SK-N-SH (cell line): Measurements from ENCODE around the gene INSYN2B. TPM values are rescaled to one million over a fixed set of nuclear protein-coding genes. Genes with fewer than 3 reads are reported as not detected.

Source experiments
- CTCF ChIA-PET: fragments of 300-600, 350-600 bp; formaldehyde crosslinking; extraction: SDS; loops from one replicate; lab custom pipeline; 2021; lab: Yijun Ruan, JAX
- POLR2A ChIA-PET: fragments of 350-600 bp; sonication (Branson Sonifier 250); formaldehyde crosslinking; extraction: SDS; loops from one replicate; lab custom pipeline; 2020; ENCODE audit warnings: antibody characterized with exemption, inconsistent platforms; lab: Yijun Ruan, JAX
- DNase-seq: peaks from one replicate; pipeline ENCODE4 v3.0.0; 2012
- H2AFZ ChIP-seq: fragments of 200-600 bp; sonication (generic); 2 replicates; pipeline ENCODE4 v1.8.1; 2016; ENCODE audit warnings: antibody characterized with exemption, mild to moderate bottlenecking, low read depth
- H3F3A ChIP-seq: fragments of 200-600 bp; sonication (generic); replicated peaks from 2 replicates; pipeline ENCODE3; 2016; ENCODE audit warnings: antibody characterized with exemption, mild to moderate bottlenecking; ENCODE audit not compliant: insufficient read depth
- H3K27ac ChIP-seq, 2 experiments: fragments of 200-500 bp in 1 of 2; fragments of 200-600 bp in 1 of 2; sonication (Bioruptor generic) in 1 of 2; sonication (generic), shearing (Covaris generic) in 1 of 2; 2 replicates each; pipeline versions ENCODE4 v1.5.1 to v1.6.1; 2014 to 2016; ENCODE audit warnings: low read depth in 2 of 2, inconsistent platforms in 1 of 2, low read length in 1 of 2, mild to moderate bottlenecking in 1 of 2, mixed read lengths in 1 of 2
- H3K27me3 ChIP-seq: fragments of 200-600 bp; sonication (generic), shearing (Covaris generic); 2 replicates; pipeline ENCODE4 v1.6.1; 2016; ENCODE audit warnings: mixed run types; ENCODE audit not compliant: insufficient read depth
- H3K36me3 ChIP-seq, 2 experiments: fragments of 200-500 bp in 1 of 2; fragments of 200-600 bp in 1 of 2; sonication (Bioruptor generic) in 1 of 2; sonication (generic) in 1 of 2; replicated peaks in 1 of 2; 2 replicates each; pipeline versions ENCODE3 to v1.5.1; 2014 to 2016; ENCODE audit warnings: low read length in 1 of 2, mild to moderate bottlenecking in 1 of 2; ENCODE audit not compliant: insufficient read depth in 2 of 2, control insufficient read depth in 1 of 2
- H3K4me1 ChIP-seq, 2 experiments: fragments of 200-500 bp in 1 of 2; fragments of 200-600 bp in 1 of 2; sonication (Bioruptor generic) in 1 of 2; sonication (generic), shearing (Covaris generic) in 1 of 2; 2 replicates each; pipeline versions ENCODE4 v1.5.1 to v1.6.1; 2014 to 2016; ENCODE audit warnings: low read depth in 1 of 2, low read length in 1 of 2, mixed run types in 1 of 2; ENCODE audit not compliant: insufficient read depth in 2 of 2, control insufficient read depth in 1 of 2
- H3K4me2 ChIP-seq: fragments of 200-600 bp; sonication (generic), shearing (Covaris generic); 2 replicates; pipeline ENCODE4 v1.6.1; 2017; ENCODE audit warnings: mixed run types
- H3K4me3 ChIP-seq, 2 experiments: fragments of 200-500 bp in 1 of 2; fragments of 200-600 bp in 1 of 2; sonication (Bioruptor generic) in 1 of 2; sonication (generic), shearing (Covaris generic) in 1 of 2; 2 replicates each; pipeline versions ENCODE4 v1.5.1 to v1.8.1; 2014 to 2016; ENCODE audit warnings: low read depth in 2 of 2, inconsistent platforms in 1 of 2, low read length in 1 of 2, mild to moderate bottlenecking in 1 of 2, mixed read lengths in 1 of 2, moderate library complexity in 1 of 2
- H3K79me2 ChIP-seq: fragments of 200-600 bp; sonication (generic); 2 replicates; pipeline ENCODE4 v1.8.1; 2017; ENCODE audit warnings: mild to moderate bottlenecking; ENCODE audit not compliant: insufficient read depth
- H3K9ac ChIP-seq: fragments of 200-600 bp; sonication (generic); 2 replicates; pipeline ENCODE4 v1.6.1; 2017; ENCODE audit warnings: mixed run types
- H3K9me2 ChIP-seq: fragments of 200-600 bp; sonication (generic); 2 replicates; pipeline ENCODE4 v1.6.1; 2017; ENCODE audit warnings: mixed run types
- H3K9me3 ChIP-seq: fragments of 200-600 bp; sonication (generic); 2 replicates; pipeline ENCODE4 v1.6.1; 2017; ENCODE audit warnings: mixed run types, mild to moderate bottlenecking, moderate library complexity
- H4K20me1 ChIP-seq: fragments of 200-600 bp; sonication (generic); 2 replicates; pipeline ENCODE4 v1.6.1; 2017; ENCODE audit warnings: mild to moderate bottlenecking, mixed run types; ENCODE audit not compliant: insufficient read depth
- ELF1 ChIP-seq: IDR thresholded peaks from 2 replicates; pipeline ENCODE4 v1.4.0; 2012
- EP300 ChIP-seq, 2 experiments: IDR thresholded peaks; 2 replicates each; pipeline versions ENCODE4 v1.4.0 to v1.6.1; 2012; ENCODE audit warnings: borderline replicate concordance in 1 of 2, low read depth in 1 of 2, low read length in 1 of 2
- JUND ChIP-seq: IDR thresholded peaks from 2 replicates; pipeline ENCODE4 v1.4.0; 2012
- RAD21 ChIP-seq: IDR thresholded peaks from 2 replicates; pipeline ENCODE4 v1.6.1; 2012; ENCODE audit warnings: mild to moderate bottlenecking, low read length
- RFX5 ChIP-seq: IDR thresholded peaks from 2 replicates; pipeline ENCODE4 v1.6.1; 2012; ENCODE audit warnings: mild to moderate bottlenecking, improper control_type of control experiment, low read length
- WGBS: methylation state at CpG from one replicate; pipeline ENCODE4 v1.1.6; 2017; ENCODE audit warnings: low lambda C conversion rate; 5-methylcytosine and 5-hydroxymethylcytosine counted together
- polyA plus RNA-seq, 3 experiments: library from polyadenylated mRNA; depleted of rRNA; stranded (reverse); fragments of >200 nt; gene quantifications; 2 replicates each; pipeline ENCODE4 v1.2.3, GENCODE V29; 2012
- TF ChIP-seq, protein P1 (sequence below): fragments of 150-350 bp; IDR thresholded peaks from 2 replicates; pipeline ENCODE4 v1.6.1; 2017; ENCODE audit warnings: antibody characterized with exemption, low read length, low read depth, borderline replicate concordance
- TF ChIP-seq, protein P2 (sequence below): IDR thresholded peaks from 2 replicates; pipeline ENCODE4; 2012
- TF ChIP-seq, protein P3 (sequence below): IDR thresholded peaks from 2 replicates; pipeline ENCODE4 v1.4.0; 2012; ENCODE audit warnings: low read depth, borderline replicate concordance
- TF ChIP-seq, protein P4 (sequence below): IDR thresholded peaks from 2 replicates; pipeline ENCODE4 v1.4.0; 2012; ENCODE audit warnings: low read depth, borderline replicate concordance
- TF ChIP-seq, protein P5 (sequence below): IDR thresholded peaks from 2 replicates; pipeline ENCODE4 v1.6.1; 2012; ENCODE audit warnings: mild to moderate bottlenecking, low read depth, low read length, moderate library complexity

The INSYN2B gene
- polyA plus RNA-seq, 1 of the 3 experiments (the other 2 are of a cell fraction) = 9.2 TPM

DNA sequence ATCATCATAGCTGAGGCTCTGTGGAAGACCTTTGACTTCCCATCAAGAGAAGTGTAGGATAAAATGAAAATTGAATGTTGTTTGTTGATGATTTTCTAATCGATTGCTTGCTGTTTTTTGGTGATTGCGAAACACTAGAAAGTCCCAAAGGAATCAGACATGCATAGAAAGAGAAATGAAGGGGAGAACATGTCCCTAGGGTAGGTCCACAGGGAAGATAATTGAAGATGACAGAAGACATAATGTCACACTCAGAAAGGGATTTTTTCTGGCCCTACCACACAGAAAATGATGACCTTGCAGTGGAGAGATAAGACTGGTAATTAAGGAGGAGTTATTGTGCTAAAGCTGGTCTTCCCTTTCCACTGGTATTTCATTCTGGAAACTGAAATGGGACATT is 62.8 kb downstream of the INSYN2B start:
- Histone ChIP-seq H3K36me3 (peaks cover 0 to 7% of the 10 kb centered on the region in 2 experiments), H3K9me2 (no peaks in the 10 kb centered on the region), H3K9me3 (no peaks in the 10 kb centered on the region), H3K9ac (no peak overlapping the region), H3K4me2 (no peak overlapping the region), H3K79me2 (peaks cover 39% of the 10 kb centered on the region), H3K27ac (no peak overlapping the region), H4K20me1 (no peaks in the 10 kb centered on the region), H3K4me1 (peaks cover 0 to 11% of the 10 kb centered on the region in 2 experiments; a peak in 3 of 4 replicates), H2AFZ (no peak overlapping the region), H3K27me3 (no peaks in the 10 kb centered on the region), H3K4me3 (no peak overlapping the region), H3F3A (no peaks in the 10 kb centered on the region)
- POLR2A ChIA-PET = no interaction called here
- TF ChIP-seq, protein P1, sequence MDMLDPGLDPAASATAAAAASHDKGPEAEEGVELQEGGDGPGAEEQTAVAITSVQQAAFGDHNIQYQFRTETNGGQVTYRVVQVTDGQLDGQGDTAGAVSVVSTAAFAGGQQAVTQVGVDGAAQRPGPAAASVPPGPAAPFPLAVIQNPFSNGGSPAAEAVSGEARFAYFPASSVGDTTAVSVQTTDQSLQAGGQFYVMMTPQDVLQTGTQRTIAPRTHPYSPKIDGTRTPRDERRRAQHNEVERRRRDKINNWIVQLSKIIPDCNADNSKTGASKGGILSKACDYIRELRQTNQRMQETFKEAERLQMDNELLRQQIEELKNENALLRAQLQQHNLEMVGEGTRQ = no peak
- TF ChIP-seq, protein P2, sequence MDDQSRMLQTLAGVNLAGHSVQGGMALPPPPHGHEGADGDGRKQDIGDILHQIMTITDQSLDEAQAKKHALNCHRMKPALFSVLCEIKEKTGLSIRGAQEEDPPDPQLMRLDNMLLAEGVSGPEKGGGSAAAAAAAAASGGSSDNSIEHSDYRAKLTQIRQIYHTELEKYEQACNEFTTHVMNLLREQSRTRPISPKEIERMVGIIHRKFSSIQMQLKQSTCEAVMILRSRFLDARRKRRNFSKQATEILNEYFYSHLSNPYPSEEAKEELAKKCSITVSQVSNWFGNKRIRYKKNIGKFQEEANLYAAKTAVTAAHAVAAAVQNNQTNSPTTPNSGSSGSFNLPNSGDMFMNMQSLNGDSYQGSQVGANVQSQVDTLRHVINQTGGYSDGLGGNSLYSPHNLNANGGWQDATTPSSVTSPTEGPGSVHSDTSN = no peak
- TF ChIP-seq JUND (no peak), RFX5 (no peak)
- no peak for DNase-seq
- CTCF ChIA-PET = interaction anchor here (0.6 to 1.5 kb wide), 4 partner anchors 16 to 63 kb away, joined by 3 to 7 read pairs (median 4); partner anchors contain the start of gene INSYN2B
- 95% methylated on average over 2 of the region's 2 CpGs for WGBS

DNA sequence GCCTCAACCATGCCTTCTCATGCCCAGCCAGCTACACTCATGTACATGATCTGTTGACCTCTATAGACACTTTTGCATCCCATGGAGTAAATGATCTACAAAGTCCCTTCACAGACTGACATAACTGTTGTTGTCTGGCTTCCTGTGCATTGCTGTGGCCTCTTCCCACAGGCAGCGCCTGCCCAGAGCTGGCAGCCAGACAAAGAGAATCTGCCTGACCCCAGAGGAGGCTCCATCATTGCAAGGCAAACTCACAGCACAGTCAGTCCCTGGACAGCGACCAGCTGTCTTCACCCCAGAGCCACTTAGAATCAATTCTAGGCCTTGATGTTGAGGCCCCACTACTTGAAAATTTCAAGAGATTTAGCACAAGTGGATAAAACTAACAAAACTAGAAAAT is 65.5 kb downstream of the INSYN2B start:
- no peaks in the 10 kb centered on the region for H3K27me3 ChIP-seq
- DNase-seq = no peak
- H3K4me2 ChIP-seq = no peak overlapping the region
- no peak overlapping the region for H3K27ac ChIP-seq
- no peaks in the 10 kb centered on the region for H3K9me3 ChIP-seq
- WGBS = 92% methylated on average over 1 of the region's 2 CpGs
- no peaks in the 10 kb centered on the region; a peak in 1 of 4 replicates for H3K4me1 ChIP-seq
- ChIA-PET CTCF (no interaction called here), POLR2A (no interaction called here)
- H3K36me3 ChIP-seq = peaks cover 0 to 6% of the 10 kb centered on the region in 2 experiments
- H3K4me3 ChIP-seq = no peak overlapping the region
- H3K9me2 ChIP-seq = no peaks in the 10 kb centered on the region
- H3K9ac ChIP-seq = no peak overlapping the region
- no peak for TF ChIP-seq RAD21
- no peak for TF ChIP-seq ELF1
- no peak for TF ChIP-seq JUND
- TF ChIP-seq, protein P3, sequence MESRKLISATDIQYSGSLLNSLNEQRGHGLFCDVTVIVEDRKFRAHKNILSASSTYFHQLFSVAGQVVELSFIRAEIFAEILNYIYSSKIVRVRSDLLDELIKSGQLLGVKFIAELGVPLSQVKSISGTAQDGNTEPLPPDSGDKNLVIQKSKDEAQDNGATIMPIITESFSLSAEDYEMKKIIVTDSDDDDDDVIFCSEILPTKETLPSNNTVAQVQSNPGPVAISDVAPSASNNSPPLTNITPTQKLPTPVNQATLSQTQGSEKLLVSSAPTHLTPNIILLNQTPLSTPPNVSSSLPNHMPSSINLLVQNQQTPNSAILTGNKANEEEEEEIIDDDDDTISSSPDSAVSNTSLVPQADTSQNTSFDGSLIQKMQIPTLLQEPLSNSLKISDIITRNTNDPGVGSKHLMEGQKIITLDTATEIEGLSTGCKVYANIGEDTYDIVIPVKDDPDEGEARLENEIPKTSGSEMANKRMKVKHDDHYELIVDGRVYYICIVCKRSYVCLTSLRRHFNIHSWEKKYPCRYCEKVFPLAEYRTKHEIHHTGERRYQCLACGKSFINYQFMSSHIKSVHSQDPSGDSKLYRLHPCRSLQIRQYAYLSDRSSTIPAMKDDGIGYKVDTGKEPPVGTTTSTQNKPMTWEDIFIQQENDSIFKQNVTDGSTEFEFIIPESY = no peak
- TF ChIP-seq, protein P4, sequence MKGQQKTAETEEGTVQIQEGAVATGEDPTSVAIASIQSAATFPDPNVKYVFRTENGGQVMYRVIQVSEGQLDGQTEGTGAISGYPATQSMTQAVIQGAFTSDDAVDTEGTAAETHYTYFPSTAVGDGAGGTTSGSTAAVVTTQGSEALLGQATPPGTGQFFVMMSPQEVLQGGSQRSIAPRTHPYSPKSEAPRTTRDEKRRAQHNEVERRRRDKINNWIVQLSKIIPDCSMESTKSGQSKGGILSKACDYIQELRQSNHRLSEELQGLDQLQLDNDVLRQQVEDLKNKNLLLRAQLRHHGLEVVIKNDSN = no peak
- TF ChIP-seq, protein P5, sequence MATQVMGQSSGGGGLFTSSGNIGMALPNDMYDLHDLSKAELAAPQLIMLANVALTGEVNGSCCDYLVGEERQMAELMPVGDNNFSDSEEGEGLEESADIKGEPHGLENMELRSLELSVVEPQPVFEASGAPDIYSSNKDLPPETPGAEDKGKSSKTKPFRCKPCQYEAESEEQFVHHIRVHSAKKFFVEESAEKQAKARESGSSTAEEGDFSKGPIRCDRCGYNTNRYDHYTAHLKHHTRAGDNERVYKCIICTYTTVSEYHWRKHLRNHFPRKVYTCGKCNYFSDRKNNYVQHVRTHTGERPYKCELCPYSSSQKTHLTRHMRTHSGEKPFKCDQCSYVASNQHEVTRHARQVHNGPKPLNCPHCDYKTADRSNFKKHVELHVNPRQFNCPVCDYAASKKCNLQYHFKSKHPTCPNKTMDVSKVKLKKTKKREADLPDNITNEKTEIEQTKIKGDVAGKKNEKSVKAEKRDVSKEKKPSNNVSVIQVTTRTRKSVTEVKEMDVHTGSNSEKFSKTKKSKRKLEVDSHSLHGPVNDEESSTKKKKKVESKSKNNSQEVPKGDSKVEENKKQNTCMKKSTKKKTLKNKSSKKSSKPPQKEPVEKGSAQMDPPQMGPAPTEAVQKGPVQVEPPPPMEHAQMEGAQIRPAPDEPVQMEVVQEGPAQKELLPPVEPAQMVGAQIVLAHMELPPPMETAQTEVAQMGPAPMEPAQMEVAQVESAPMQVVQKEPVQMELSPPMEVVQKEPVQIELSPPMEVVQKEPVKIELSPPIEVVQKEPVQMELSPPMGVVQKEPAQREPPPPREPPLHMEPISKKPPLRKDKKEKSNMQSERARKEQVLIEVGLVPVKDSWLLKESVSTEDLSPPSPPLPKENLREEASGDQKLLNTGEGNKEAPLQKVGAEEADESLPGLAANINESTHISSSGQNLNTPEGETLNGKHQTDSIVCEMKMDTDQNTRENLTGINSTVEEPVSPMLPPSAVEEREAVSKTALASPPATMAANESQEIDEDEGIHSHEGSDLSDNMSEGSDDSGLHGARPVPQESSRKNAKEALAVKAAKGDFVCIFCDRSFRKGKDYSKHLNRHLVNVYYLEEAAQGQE = peak; percentile 96
- TF ChIP-seq EP300 (IDR thresholded peaks at IDR 0.05; ENCODE audit: borderline replicate concordance in 1 of 2, low read depth in 1 of 2, low read length in 1 of 2) = no peak
- H3K79me2 ChIP-seq = peaks cover 36% of the 10 kb centered on the region
- no peak overlapping the region for H2AFZ ChIP-seq
- H4K20me1 ChIP-seq = no peaks in the 10 kb centered on the region
- no peaks in the 10 kb centered on the region for H3F3A ChIP-seq
